HG03139 (cell line): ENCODE data around the gene FGFBP1.

Experiments
- ATAC-seq: cut with Tn5 transposase; IDR thresholded peaks from one replicate; pipeline ENCODE4 v1.9.1; 2021; ENCODE audit not compliant: unreplicated experiment

FGFBP1 gene

GRCh38 chr4:15913631-15913970, 24.9 kb downstream of the FGFBP1 start:
- ATAC-seq = no peak

GRCh38 chr4:15912961-15913630, 25.4 kb downstream of the FGFBP1 start:
- ATAC-seq = no peak

GRCh38 chr4:15912236-15912635, 26.3 kb downstream of the FGFBP1 start:
- no peak for ATAC-seq

- no peak for ATAC-seq
Measured at GRCh38 chr4:15910155-15910940, 28.2 kb downstream of the FGFBP1 start.

GRCh38 chr4:15907430-15907829, 31.1 kb downstream of the FGFBP1 start:
- no peak for ATAC-seq

- ATAC-seq = no peak
Measured at GRCh38 chr4:15906020-15906443, 32.5 kb downstream of the FGFBP1 start.

- ATAC-seq = no peak
Measured at GRCh38 chr4:15902746-15903145, 35.8 kb downstream of the FGFBP1 start.

- no peak for ATAC-seq
Measured at GRCh38 chr4:15901998-15902397, 36.5 kb downstream of the FGFBP1 start.

GRCh38 chr4:15901007-15901406, 37.5 kb downstream of the FGFBP1 start:
- no peak for ATAC-seq

GRCh38 chr4:15899511-15899910, 39.0 kb downstream of the FGFBP1 start:
- ATAC-seq = no peak

GRCh38 chr4:15898902-15899301, 39.6 kb downstream of the FGFBP1 start:
- ATAC-seq = no peak

- ATAC-seq = no peak
Measured at GRCh38 chr4:15897577-15897976, 41.0 kb downstream of the FGFBP1 start.

GRCh38 chr4:15894921-15895916, 43.3 kb downstream of the FGFBP1 start:
- no peak for ATAC-seq

- no peak for ATAC-seq
Measured at GRCh38 chr4:15894393-15894792, 44.1 kb downstream of the FGFBP1 start.

GRCh38 chr4:15893962-15894361, 44.6 kb downstream of the FGFBP1 start:
- ATAC-seq = no peak

GRCh38 chr4:15891312-15891711, 47.2 kb downstream of the FGFBP1 start:
- no peak for ATAC-seq

- no peak for ATAC-seq
Measured at GRCh38 chr4:15890246-15890829, 48.2 kb downstream of the FGFBP1 start.

- ATAC-seq = no peak
Measured at GRCh38 chr4:15888515-15888914, 50.0 kb downstream of the FGFBP1 start.
